Measurements from ENCODE around the gene IFNAR1. TPM values are rescaled to one million over a fixed set of nuclear protein-coding genes. Genes with fewer than 3 reads are reported as not detected.
A peak's percentile ranks its signal among the peaks of the same experiment; 100 is the strongest.

Gene IFNAR1
- total and polyA plus RNA-seq, 2 of the 8 experiments (the other 6 are each of a cell fraction or from before 2014, with no cell fraction given), result 3.1 to 17.1 TPM

DNA sequence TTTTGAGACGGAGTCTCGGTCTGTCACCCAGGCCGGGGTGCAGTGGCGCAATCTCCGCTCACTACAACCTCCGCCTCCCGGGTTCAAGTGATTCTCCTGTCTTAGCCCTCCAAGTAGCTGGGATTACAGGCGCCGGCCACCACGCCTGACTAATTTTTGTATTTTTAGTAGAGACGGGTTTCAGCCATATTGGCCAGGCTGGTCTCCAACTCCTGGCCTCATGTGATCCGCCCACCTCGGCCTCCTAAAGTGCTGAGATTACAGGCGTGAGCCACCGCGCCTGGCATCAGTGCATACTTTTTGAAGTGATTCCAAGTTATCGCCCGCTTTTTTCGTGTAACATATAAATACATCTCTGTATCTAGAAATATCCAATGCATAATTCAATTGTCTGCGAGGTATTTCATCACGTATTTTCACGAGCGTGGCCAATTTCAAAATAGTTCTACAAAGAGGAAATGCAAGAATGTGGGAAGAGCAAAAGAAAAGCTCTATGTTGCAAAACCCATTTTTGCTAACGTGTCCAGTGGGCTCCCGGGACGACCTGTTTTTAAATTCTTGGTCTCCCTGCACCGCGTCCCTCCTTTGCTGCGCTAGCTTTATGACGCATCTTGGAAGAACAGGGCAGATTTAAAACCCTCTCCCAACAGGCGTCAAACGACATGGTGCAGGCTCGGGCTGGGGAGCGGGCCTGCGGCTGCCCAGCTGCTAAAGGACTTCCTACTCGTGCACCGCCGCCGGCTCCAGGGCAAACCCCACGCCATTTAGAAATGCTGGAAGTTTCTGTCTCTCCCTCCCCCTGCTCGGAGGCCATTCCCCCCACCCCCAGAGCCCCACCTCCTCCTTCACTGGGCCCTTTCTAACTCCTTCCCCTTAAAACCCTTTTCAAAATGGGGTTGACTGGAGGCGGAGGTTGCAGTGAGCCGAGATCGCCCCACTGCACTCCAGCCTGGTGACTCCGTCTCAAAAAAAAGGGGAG, 77.5 kb downstream of the IFNAR1 start (continued):
- TF ChIP-seq SAP30 (IDR thresholded peaks at IDR 0.05; ENCODE audit: insufficient read depth, insufficient replicate concordance, low read length) (no peak), SIRT6 (IDR thresholded peaks at IDR 0.05; ENCODE audit: low read length) (no peak), RFX5 (IDR thresholded peaks at IDR 0.05; ENCODE audit: borderline replicate concordance, low read depth, low read length) (no peak), NRF1 (IDR thresholded peaks at IDR 0.05; ENCODE audit: low read depth, low read length) (no peak), EP300 (IDR thresholded peaks at IDR 0.05; ENCODE audit: borderline replicate concordance in 1 of 2, low read depth in 2 of 2, low read length in 2 of 2) (no peak), KDM5A (IDR thresholded peaks at IDR 0.05; ENCODE audit: low read length) (no peak), YY1 (IDR thresholded peaks at IDR 0.05; ENCODE audit: low read depth, low read length) (peak; percentile 7; the same call in 1 of the 2 replicates), BACH1 (IDR thresholded peaks at IDR 0.05; ENCODE audit: low read length) (no peak), ATF2 (IDR thresholded peaks at IDR 0.05; ENCODE audit: low read length) (no peak), RBBP5 (IDR thresholded peaks at IDR 0.05; ENCODE audit: borderline replicate concordance, low read depth, low read length) (no peak), GTF2F1 (IDR thresholded peaks at IDR 0.05; ENCODE audit: borderline replicate concordance, low read depth, low read length) (no peak), TBP (IDR thresholded peaks at IDR 0.05; ENCODE audit: low read depth, low read length) (peak; percentile 35; the same call in 1 of the 2 replicates), SP4 (IDR thresholded peaks at IDR 0.05; ENCODE audit: low read length) (no peak), PHF8 (conservative IDR thresholded peaks at IDR 0.05; ENCODE audit: low read depth, low read length) (0 out of 2 replicates have a peak, but pooled peaks have one; percentile 13), EGR1 (IDR thresholded peaks at IDR 0.05; ENCODE audit: borderline replicate concordance, low read depth, low read length) (no peak), MAX (IDR thresholded peaks at IDR 0.05) (peak; percentile 89), FOSL1 (IDR thresholded peaks at IDR 0.05; ENCODE audit: insufficient read depth, low read depth, low read length) (no peak), JUN (IDR thresholded peaks at IDR 0.05; ENCODE audit: low read depth, low read length) (no peak), CREB1 (IDR thresholded peaks at IDR 0.05) (no peak), GABPA (IDR thresholded peaks at IDR 0.05; ENCODE audit: borderline replicate concordance, insufficient read depth, low read length) (no peak), BRCA1 (IDR thresholded peaks at IDR 0.05; ENCODE audit: low read depth, low read length) (no peak), SP1 (IDR thresholded peaks at IDR 0.05; ENCODE audit: low read depth, low read length) (no peak)
